Spleen (tissue), 7 donors: ENCODE data around the gene COL27A1.

Experiments
- CTCF ChIP-seq, 11 experiments: fragments of 200-600 bp in 7 of 11; fragments of 450-650 bp in 4 of 11; sonication (generic) in 4 of 11; IDR thresholded peaks in 8 of 11; conservative IDR thresholded peaks in 3 of 11; 1 replicate in 7 of 11; 2 replicates in 4 of 11; pipeline versions ENCODE4 v1.4.0 to v1.8.0; 2016 to 2021; ENCODE audit warnings: antibody characterized with exemption in 11 of 11, inconsistent platforms in 4 of 11, mild to moderate bottlenecking in 1 of 11
- POLR2A ChIP-seq, 3 donors: fragments of 450-650 bp; IDR thresholded peaks; one replicate each; pipeline ENCODE4 v1.5.1; 2017; ENCODE audit warnings: antibody characterized with exemption in 3 of 3, mild to moderate bottlenecking in 1 of 3
- donor health status: DM: no; HTN: no; CAD: no; lungs with moderate emphysema.
- donor health status: DM: no; HTN: no; CAD: no.
- donor health status: DM: no; HTN: no; CAD: no.

GRCh38 chr9:114341991-114342390, 186.7 kb downstream of the COL27A1 start:
- no peak for TF ChIP-seq CTCF (IDR thresholded peaks at IDR 0.05 in 8 of 11, conservative IDR thresholded peaks at IDR 0.05 in 3 of 11)
- no peak for TF ChIP-seq POLR2A (IDR thresholded peaks at IDR 0.05)
